SK-N-SH (cell line): Measurements from ENCODE around the gene MACROD1. TPM values are rescaled to one million over a fixed set of nuclear protein-coding genes. Genes with fewer than 3 reads are reported as not detected.

Source experiments
- CTCF ChIA-PET: fragments of 300-600, 350-600 bp; formaldehyde crosslinking; extraction: SDS; loops from one replicate; lab custom pipeline; 2021; lab: Yijun Ruan, JAX
- POLR2A ChIA-PET: fragments of 350-600 bp; sonication (Branson Sonifier 250); formaldehyde crosslinking; extraction: SDS; loops from one replicate; lab custom pipeline; 2020; ENCODE audit warnings: antibody characterized with exemption, inconsistent platforms; lab: Yijun Ruan, JAX
- DNase-seq: peaks from one replicate; pipeline ENCODE4 v3.0.0; 2012
- H2AFZ ChIP-seq: fragments of 200-600 bp; sonication (generic); 2 replicates; pipeline ENCODE4 v1.8.1; 2016; ENCODE audit warnings: antibody characterized with exemption, mild to moderate bottlenecking, low read depth
- H3F3A ChIP-seq: fragments of 200-600 bp; sonication (generic); replicated peaks from 2 replicates; pipeline ENCODE3; 2016; ENCODE audit warnings: antibody characterized with exemption, mild to moderate bottlenecking; ENCODE audit not compliant: insufficient read depth
- H3K27ac ChIP-seq, 2 experiments: fragments of 200-500 bp in 1 of 2; fragments of 200-600 bp in 1 of 2; sonication (Bioruptor generic) in 1 of 2; sonication (generic), shearing (Covaris generic) in 1 of 2; 2 replicates each; pipeline versions ENCODE4 v1.5.1 to v1.6.1; 2014 to 2016; ENCODE audit warnings: low read depth in 2 of 2, inconsistent platforms in 1 of 2, low read length in 1 of 2, mild to moderate bottlenecking in 1 of 2, mixed read lengths in 1 of 2
- H3K27me3 ChIP-seq: fragments of 200-600 bp; sonication (generic), shearing (Covaris generic); 2 replicates; pipeline ENCODE4 v1.6.1; 2016; ENCODE audit warnings: mixed run types; ENCODE audit not compliant: insufficient read depth
- H3K36me3 ChIP-seq, 2 experiments: fragments of 200-500 bp in 1 of 2; fragments of 200-600 bp in 1 of 2; sonication (Bioruptor generic) in 1 of 2; sonication (generic) in 1 of 2; replicated peaks in 1 of 2; 2 replicates each; pipeline versions ENCODE3 to v1.5.1; 2014 to 2016; ENCODE audit warnings: low read length in 1 of 2, mild to moderate bottlenecking in 1 of 2; ENCODE audit not compliant: insufficient read depth in 2 of 2, control insufficient read depth in 1 of 2
- H3K4me1 ChIP-seq, 2 experiments: fragments of 200-500 bp in 1 of 2; fragments of 200-600 bp in 1 of 2; sonication (Bioruptor generic) in 1 of 2; sonication (generic), shearing (Covaris generic) in 1 of 2; 2 replicates each; pipeline versions ENCODE4 v1.5.1 to v1.6.1; 2014 to 2016; ENCODE audit warnings: low read depth in 1 of 2, low read length in 1 of 2, mixed run types in 1 of 2; ENCODE audit not compliant: insufficient read depth in 2 of 2, control insufficient read depth in 1 of 2
- H3K4me2 ChIP-seq: fragments of 200-600 bp; sonication (generic), shearing (Covaris generic); 2 replicates; pipeline ENCODE4 v1.6.1; 2017; ENCODE audit warnings: mixed run types
- H3K4me3 ChIP-seq, 2 experiments: fragments of 200-500 bp in 1 of 2; fragments of 200-600 bp in 1 of 2; sonication (Bioruptor generic) in 1 of 2; sonication (generic), shearing (Covaris generic) in 1 of 2; 2 replicates each; pipeline versions ENCODE4 v1.5.1 to v1.8.1; 2014 to 2016; ENCODE audit warnings: low read depth in 2 of 2, inconsistent platforms in 1 of 2, low read length in 1 of 2, mild to moderate bottlenecking in 1 of 2, mixed read lengths in 1 of 2, moderate library complexity in 1 of 2
- H3K79me2 ChIP-seq: fragments of 200-600 bp; sonication (generic); 2 replicates; pipeline ENCODE4 v1.8.1; 2017; ENCODE audit warnings: mild to moderate bottlenecking; ENCODE audit not compliant: insufficient read depth
- H3K9ac ChIP-seq: fragments of 200-600 bp; sonication (generic); 2 replicates; pipeline ENCODE4 v1.6.1; 2017; ENCODE audit warnings: mixed run types
- H3K9me2 ChIP-seq: fragments of 200-600 bp; sonication (generic); 2 replicates; pipeline ENCODE4 v1.6.1; 2017; ENCODE audit warnings: mixed run types
- H3K9me3 ChIP-seq: fragments of 200-600 bp; sonication (generic); 2 replicates; pipeline ENCODE4 v1.6.1; 2017; ENCODE audit warnings: mixed run types, mild to moderate bottlenecking, moderate library complexity
- H4K20me1 ChIP-seq: fragments of 200-600 bp; sonication (generic); 2 replicates; pipeline ENCODE4 v1.6.1; 2017; ENCODE audit warnings: mild to moderate bottlenecking, mixed run types; ENCODE audit not compliant: insufficient read depth
- CHD2 ChIP-seq: fragments of 150-350 bp; IDR thresholded peaks from 2 replicates; pipeline ENCODE4 v1.6.1; 2018; ENCODE audit warnings: low read length; ENCODE audit not compliant: partially characterized antibody
- CTCF ChIP-seq: fragments of 200-600 bp; sonication (generic); IDR thresholded peaks from 2 replicates; pipeline ENCODE4 v1.6.1; 2017; ENCODE audit warnings: antibody characterized with exemption, mild to moderate bottlenecking, moderate library complexity
- ELF1 ChIP-seq: IDR thresholded peaks from 2 replicates; pipeline ENCODE4 v1.4.0; 2012
- EP300 ChIP-seq, 2 experiments: IDR thresholded peaks; 2 replicates each; pipeline versions ENCODE4 v1.4.0 to v1.6.1; 2012; ENCODE audit warnings: borderline replicate concordance in 1 of 2, low read depth in 1 of 2, low read length in 1 of 2
- EZH2phosphoT487 ChIP-seq: fragments of 200-600 bp; sonication (generic); IDR thresholded peaks from 2 replicates; pipeline ENCODE4 v1.6.1; 2017; ENCODE audit warnings: low read depth, mixed run types, mild to moderate bottlenecking, antibody characterized with exemption, moderate library complexity, borderline replicate concordance
- FOSL2 ChIP-seq: IDR thresholded peaks from 2 replicates; pipeline ENCODE4 v1.4.0; 2012; ENCODE audit warnings: low read depth, mild to moderate bottlenecking, moderate library complexity, borderline replicate concordance
- FOXM1 ChIP-seq: IDR thresholded peaks from 2 replicates; pipeline ENCODE4 v1.4.0; 2012; ENCODE audit warnings: low read depth, mild to moderate bottlenecking
- GABPA ChIP-seq: IDR thresholded peaks from 2 replicates; pipeline ENCODE4 v1.4.0; 2012; ENCODE audit warnings: low read depth, mild to moderate bottlenecking
- GATA2 ChIP-seq: sonication (generic); formaldehyde crosslinking; IDR thresholded peaks from 2 replicates; pipeline ENCODE4 v1.5.0; 2020; ENCODE audit warnings: mild to moderate bottlenecking, missing genetic modification reagents
- NRF1 ChIP-seq: IDR thresholded peaks from 2 replicates; pipeline ENCODE4 v1.6.1; 2012; ENCODE audit warnings: low read depth, mild to moderate bottlenecking, low read length
- RFX5 ChIP-seq: IDR thresholded peaks from 2 replicates; pipeline ENCODE4 v1.6.1; 2012; ENCODE audit warnings: mild to moderate bottlenecking, improper control_type of control experiment, low read length
- RXRA ChIP-seq: IDR thresholded peaks from 2 replicates; pipeline ENCODE4 v1.4.0; 2012; ENCODE audit warnings: low read depth, mild to moderate bottlenecking, borderline replicate concordance
- SMC3 ChIP-seq: IDR thresholded peaks from 2 replicates; pipeline ENCODE4 v1.6.1; 2012; ENCODE audit warnings: low read depth, low read length, improper control_type of control experiment
- TCF12 ChIP-seq: IDR thresholded peaks from 2 replicates; pipeline ENCODE4 v1.4.0; 2012
- USF1 ChIP-seq: IDR thresholded peaks from 2 replicates; pipeline ENCODE4 v1.4.0; 2012; ENCODE audit warnings: low read depth, borderline replicate concordance
- WGBS: methylation state at CpG from one replicate; pipeline ENCODE4 v1.1.6; 2017; ENCODE audit warnings: low lambda C conversion rate; 5-methylcytosine and 5-hydroxymethylcytosine counted together
- polyA plus RNA-seq, 3 experiments: library from polyadenylated mRNA; depleted of rRNA; stranded (reverse); fragments of >200 nt; gene quantifications; 2 replicates each; pipeline ENCODE4 v1.2.3, GENCODE V29; 2012
- TF ChIP-seq, protein P1 (sequence below): IDR thresholded peaks from 2 replicates; pipeline ENCODE4 v1.4.0; 2012; ENCODE audit warnings: low read depth, borderline replicate concordance
- TF ChIP-seq, protein P2 (sequence below): IDR thresholded peaks from 2 replicates; pipeline ENCODE4 v1.6.1; 2012; ENCODE audit warnings: mild to moderate bottlenecking, low read depth, low read length, moderate library complexity
- TF ChIP-seq, protein P3 (sequence below): fragments of 150-350 bp; IDR thresholded peaks from 2 replicates; pipeline ENCODE4 v1.6.1; 2016; ENCODE audit warnings: mild to moderate bottlenecking, low read depth, low read length

The MACROD1 gene
- polyA plus RNA-seq, 1 of the 3 experiments (the other 2 are of a cell fraction): 49.1 TPM

GRCh38 chr11:64095273-64095817, 70.6 kb downstream of the MACROD1 start:
- Histone ChIP-seq H3K27me3 (no peaks in the 10 kb centered on the region), H3K36me3 (no peaks in the 10 kb centered on the region), H3F3A (no peaks in the 10 kb centered on the region), H3K9ac (no peak overlapping the region), H3K9me3 (no peaks in the 10 kb centered on the region), H3K4me1 (peaks cover 12 to 84% of the 10 kb centered on the region in 2 experiments; a peak in 2 of 4 replicates), H3K27ac (peak overlapping the region in 1 of 2 experiments; percentile 96; a peak in 2 of 4 replicates), H3K9me2 (no peaks in the 10 kb centered on the region), H3K4me3 (no peak overlapping the region), H2AFZ (no peak overlapping the region), H4K20me1 (no peaks in the 10 kb centered on the region), H3K4me2 (no peak overlapping the region), H3K79me2 (no peaks in the 10 kb centered on the region)
- 94% methylated on average over 9 of the region's 10 CpGs for WGBS
- ChIA-PET POLR2A (interaction anchor here (1.1 to 1.2 kb wide), 2 partner anchors 17 to 53 kb away, joined by 4 to 8 read pairs; no protein-coding TSS in a partner anchor), CTCF (interaction anchor here (0.8 to 3.3 kb wide), 6 partner anchors 8 to 327 kb away, joined by 3 to 15 read pairs (median 6); partner anchors contain the start of gene ZFTA)
- no peak for DNase-seq
- TF ChIP-seq EZH2phosphoT487 (no peak), CTCF (no peak), FOSL2 (no peak), GATA2 (CRISPR knock-in tag) (no peak), RXRA (no peak), RFX5 (no peak), CHD2 (no peak), USF1 (no peak), ELF1 (no peak), FOXM1 (no peak), SMC3 (no peak), EP300 (IDR thresholded peaks at IDR 0.05; ENCODE audit: borderline replicate concordance in 1 of 2, low read depth in 1 of 2, low read length in 1 of 2) (no peak), NRF1 (no peak), GABPA (no peak), TCF12 (no peak)
- TF ChIP-seq, protein P1, sequence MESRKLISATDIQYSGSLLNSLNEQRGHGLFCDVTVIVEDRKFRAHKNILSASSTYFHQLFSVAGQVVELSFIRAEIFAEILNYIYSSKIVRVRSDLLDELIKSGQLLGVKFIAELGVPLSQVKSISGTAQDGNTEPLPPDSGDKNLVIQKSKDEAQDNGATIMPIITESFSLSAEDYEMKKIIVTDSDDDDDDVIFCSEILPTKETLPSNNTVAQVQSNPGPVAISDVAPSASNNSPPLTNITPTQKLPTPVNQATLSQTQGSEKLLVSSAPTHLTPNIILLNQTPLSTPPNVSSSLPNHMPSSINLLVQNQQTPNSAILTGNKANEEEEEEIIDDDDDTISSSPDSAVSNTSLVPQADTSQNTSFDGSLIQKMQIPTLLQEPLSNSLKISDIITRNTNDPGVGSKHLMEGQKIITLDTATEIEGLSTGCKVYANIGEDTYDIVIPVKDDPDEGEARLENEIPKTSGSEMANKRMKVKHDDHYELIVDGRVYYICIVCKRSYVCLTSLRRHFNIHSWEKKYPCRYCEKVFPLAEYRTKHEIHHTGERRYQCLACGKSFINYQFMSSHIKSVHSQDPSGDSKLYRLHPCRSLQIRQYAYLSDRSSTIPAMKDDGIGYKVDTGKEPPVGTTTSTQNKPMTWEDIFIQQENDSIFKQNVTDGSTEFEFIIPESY: no peak
- TF ChIP-seq, protein P2, sequence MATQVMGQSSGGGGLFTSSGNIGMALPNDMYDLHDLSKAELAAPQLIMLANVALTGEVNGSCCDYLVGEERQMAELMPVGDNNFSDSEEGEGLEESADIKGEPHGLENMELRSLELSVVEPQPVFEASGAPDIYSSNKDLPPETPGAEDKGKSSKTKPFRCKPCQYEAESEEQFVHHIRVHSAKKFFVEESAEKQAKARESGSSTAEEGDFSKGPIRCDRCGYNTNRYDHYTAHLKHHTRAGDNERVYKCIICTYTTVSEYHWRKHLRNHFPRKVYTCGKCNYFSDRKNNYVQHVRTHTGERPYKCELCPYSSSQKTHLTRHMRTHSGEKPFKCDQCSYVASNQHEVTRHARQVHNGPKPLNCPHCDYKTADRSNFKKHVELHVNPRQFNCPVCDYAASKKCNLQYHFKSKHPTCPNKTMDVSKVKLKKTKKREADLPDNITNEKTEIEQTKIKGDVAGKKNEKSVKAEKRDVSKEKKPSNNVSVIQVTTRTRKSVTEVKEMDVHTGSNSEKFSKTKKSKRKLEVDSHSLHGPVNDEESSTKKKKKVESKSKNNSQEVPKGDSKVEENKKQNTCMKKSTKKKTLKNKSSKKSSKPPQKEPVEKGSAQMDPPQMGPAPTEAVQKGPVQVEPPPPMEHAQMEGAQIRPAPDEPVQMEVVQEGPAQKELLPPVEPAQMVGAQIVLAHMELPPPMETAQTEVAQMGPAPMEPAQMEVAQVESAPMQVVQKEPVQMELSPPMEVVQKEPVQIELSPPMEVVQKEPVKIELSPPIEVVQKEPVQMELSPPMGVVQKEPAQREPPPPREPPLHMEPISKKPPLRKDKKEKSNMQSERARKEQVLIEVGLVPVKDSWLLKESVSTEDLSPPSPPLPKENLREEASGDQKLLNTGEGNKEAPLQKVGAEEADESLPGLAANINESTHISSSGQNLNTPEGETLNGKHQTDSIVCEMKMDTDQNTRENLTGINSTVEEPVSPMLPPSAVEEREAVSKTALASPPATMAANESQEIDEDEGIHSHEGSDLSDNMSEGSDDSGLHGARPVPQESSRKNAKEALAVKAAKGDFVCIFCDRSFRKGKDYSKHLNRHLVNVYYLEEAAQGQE: no peak
- TF ChIP-seq, protein P3, sequence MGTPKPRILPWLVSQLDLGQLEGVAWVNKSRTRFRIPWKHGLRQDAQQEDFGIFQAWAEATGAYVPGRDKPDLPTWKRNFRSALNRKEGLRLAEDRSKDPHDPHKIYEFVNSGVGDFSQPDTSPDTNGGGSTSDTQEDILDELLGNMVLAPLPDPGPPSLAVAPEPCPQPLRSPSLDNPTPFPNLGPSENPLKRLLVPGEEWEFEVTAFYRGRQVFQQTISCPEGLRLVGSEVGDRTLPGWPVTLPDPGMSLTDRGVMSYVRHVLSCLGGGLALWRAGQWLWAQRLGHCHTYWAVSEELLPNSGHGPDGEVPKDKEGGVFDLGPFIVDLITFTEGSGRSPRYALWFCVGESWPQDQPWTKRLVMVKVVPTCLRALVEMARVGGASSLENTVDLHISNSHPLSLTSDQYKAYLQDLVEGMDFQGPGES: no peak
